Measurements from ENCODE around the gene ZFAND2A. TPM values are rescaled to one million over a fixed set of nuclear protein-coding genes. Genes with fewer than 3 reads are reported as not detected.

Gene ZFAND2A
- total RNA-seq, 2 experiments from 2014 or later, result 92.3 to 92.5 TPM

DNA sequence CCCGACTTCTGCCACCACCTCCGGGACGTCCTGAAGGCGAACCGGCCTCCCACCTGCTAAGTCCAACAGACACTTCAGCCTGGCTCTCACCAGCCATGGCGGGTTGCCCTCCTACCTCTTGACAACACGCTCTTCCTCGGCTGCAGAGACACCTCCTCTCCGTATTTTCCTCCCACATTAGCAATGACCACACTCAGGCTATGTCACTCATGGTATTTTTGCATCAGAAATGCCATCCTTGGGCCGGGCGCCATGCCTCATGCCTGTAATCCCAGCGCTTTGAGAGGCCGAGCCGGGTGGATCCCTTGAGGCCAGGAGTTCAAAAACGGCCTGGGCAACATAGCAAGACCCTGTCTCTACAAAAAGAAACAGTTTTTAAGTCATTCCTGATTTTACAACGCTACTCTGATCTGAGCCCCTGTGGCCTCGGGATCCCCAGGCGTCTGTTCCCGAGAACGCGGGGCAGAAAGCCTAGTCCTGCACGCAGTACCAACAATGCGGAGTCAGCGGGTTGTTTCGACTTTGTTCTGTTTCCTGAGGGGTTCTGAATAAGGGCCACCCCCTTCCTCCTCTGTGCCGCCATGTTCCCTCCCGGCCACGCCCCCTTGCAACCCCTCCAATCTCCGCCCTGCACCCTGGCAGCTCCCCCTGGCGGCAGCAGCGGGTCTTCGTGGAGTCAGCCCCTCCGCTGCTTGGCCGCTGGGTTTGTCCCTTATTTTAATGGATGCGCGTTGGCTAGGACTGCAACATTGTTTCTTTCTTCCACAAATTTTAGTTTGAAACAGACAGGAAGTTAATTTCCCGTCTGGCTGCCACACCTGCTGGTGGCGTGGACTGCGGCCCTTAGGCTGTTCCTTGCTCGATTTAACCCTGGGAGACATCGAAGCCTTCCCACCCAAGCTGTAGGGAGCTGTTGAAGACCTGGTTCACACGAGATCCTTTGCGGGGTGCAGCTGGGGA is 9.7 kb upstream of the ZFAND2A start:
- POLR2A ChIA-PET, result interaction anchor here (0.7 to 2.6 kb wide), 3 partner anchors 9 to 943 kb away, joined by 3 to 19 read pairs (median 8); partner anchors contain the start of gene ZFAND2A
- peak overlapping the region; percentile 85 for H3K27ac Mint-ChIP-seq

GRCh38 chr7:1168422-1168821 is 8.4 kb upstream of the ZFAND2A start:
- ChIA-PET POLR2A (interaction anchor here (2.6 kb wide), 1 partner anchor 8 kb away, joined by 19 read pairs; the partner anchor contains the start of gene ZFAND2A), CTCF (interaction anchor here (1.0 kb wide), 1 partner anchor 9 kb away, joined by 3 read pairs; no protein-coding TSS in a partner anchor)
- no peaks in the 10 kb centered on the region for H3K36me3 ChIP-seq (ENCODE audit: insufficient read depth, low read length)
- no peak for ATAC-seq (ENCODE audit: poor library complexity)
- H3K4me3 Mint-ChIP-seq, result no peak overlapping the region
- intact Hi-C loops (cut with DNase I, micrococcal nuclease), result no loop called here
- no peak overlapping the region for H3K4me3 ChIP-seq (ENCODE audit: low read length)
- no peaks in the 10 kb centered on the region for H3K27me3 ChIP-seq (ENCODE audit: control insufficient read depth in 1 of 2, insufficient read depth in 2 of 2, low read length in 2 of 2)
- DNase-seq, result no peak
- H3K4me1 Mint-ChIP-seq (ENCODE audit: low read depth), result peaks cover 11% of the 10 kb centered on the region
- no peak for TF ChIP-seq CTCF (IDR thresholded peaks at IDR 0.05)
- peaks cover 18% of the 10 kb centered on the region for H3K4me1 ChIP-seq (ENCODE audit: insufficient read depth, low read length)
- H3K9me3 Mint-ChIP-seq, result no peaks in the 10 kb centered on the region
- no peak overlapping the region for H3K27ac ChIP-seq (ENCODE audit: low read depth in 1 of 2, low read length in 2 of 2)
- H3K27me3 Mint-ChIP-seq, result no peaks in the 10 kb centered on the region
- no peak overlapping the region for H3K27ac Mint-ChIP-seq
- no peaks in the 10 kb centered on the region for H3K36me3 Mint-ChIP-seq (ENCODE audit: low read depth)
- H3K9me3 ChIP-seq (ENCODE audit: control insufficient read depth in 1 of 2, insufficient read depth in 1 of 2, low read length in 2 of 2), result no peaks in the 10 kb centered on the region

More for the DNA sequence above, 9.7 kb upstream of the ZFAND2A start:
- H3K9me3 ChIP-seq (ENCODE audit: control insufficient read depth in 1 of 2, insufficient read depth in 1 of 2, low read length in 2 of 2), result no peaks in the 10 kb centered on the region
- Mint-ChIP-seq H3K9me3 (no peaks in the 10 kb centered on the region), H3K4me3 (peak overlapping the region; percentile 87), H3K27me3 (no peaks in the 10 kb centered on the region), H3K36me3 (ENCODE audit: low read depth) (no peaks in the 10 kb centered on the region), H3K4me1 (ENCODE audit: low read depth) (peaks cover 11% of the 10 kb centered on the region)
- intact Hi-C loops (cut with DNase I, micrococcal nuclease), result loop anchor here (1.0 to 5.0 kb wide), 3 partner anchors 9 to 176 kb away; partner anchors contain the start of gene ZFAND2A (in 2 of the 2)
- H3K4me1 ChIP-seq (ENCODE audit: insufficient read depth, low read length), result peaks cover 18% of the 10 kb centered on the region
- no peak overlapping the region for H3K27ac ChIP-seq (ENCODE audit: low read depth in 1 of 2, low read length in 2 of 2)
- no peaks in the 10 kb centered on the region for H3K27me3 ChIP-seq (ENCODE audit: control insufficient read depth in 1 of 2, insufficient read depth in 2 of 2, low read length in 2 of 2)
- DNase-seq, result peak; percentile 52 to 96 (median 91)
- peak overlapping the region; percentile 39 for H3K4me3 ChIP-seq (ENCODE audit: low read length)
- no peaks in the 10 kb centered on the region for H3K36me3 ChIP-seq (ENCODE audit: insufficient read depth, low read length)
- CTCF ChIA-PET, result interaction anchor here (0.5 to 1.5 kb wide), 11 partner anchors 7 to 177 kb away, joined by 3 to 7 read pairs (median 3); partner anchors contain the start of gene ZFAND2A
- peak; percentile 100 for ATAC-seq (ENCODE audit: poor library complexity)
- TF ChIP-seq CTCF (IDR thresholded peaks at IDR 0.05), result peak; percentile 91

DNA sequence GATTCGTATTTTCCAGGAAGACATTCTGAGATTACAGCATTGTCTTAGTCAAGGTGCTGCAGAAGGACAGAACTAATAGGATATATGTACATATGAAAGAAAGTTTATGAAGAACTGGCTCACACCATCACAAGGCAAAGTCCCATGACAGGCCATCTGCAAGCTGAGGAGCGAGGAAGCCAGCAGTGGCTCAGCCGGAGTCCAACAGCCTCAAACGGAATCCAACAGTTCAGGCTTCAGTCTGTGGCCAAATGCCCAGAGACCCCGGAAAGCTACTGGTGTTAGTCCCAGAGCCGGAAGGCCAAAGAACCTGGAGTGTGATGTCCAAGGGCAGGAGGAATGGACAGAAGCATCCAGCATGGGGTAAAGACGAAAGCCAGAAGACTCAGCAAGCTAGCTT is 4.4 kb upstream of the ZFAND2A start:
- Mint-ChIP-seq H3K36me3 (ENCODE audit: low read depth) (peaks cover 7% of the 10 kb centered on the region), H3K4me1 (ENCODE audit: low read depth) (peaks cover 12% of the 10 kb centered on the region), H3K9me3 (no peaks in the 10 kb centered on the region), H3K27me3 (no peaks in the 10 kb centered on the region), H3K27ac (no peak overlapping the region), H3K4me3 (peak overlapping the region; percentile 48)
- no peak for TF ChIP-seq CTCF (IDR thresholded peaks at IDR 0.05)
- ChIA-PET CTCF (no interaction called here), POLR2A (no interaction called here)
- DNase-seq, result no peak
- Histone ChIP-seq H3K36me3 (ENCODE audit: insufficient read depth, low read length) (no peaks in the 10 kb centered on the region), H3K4me1 (ENCODE audit: insufficient read depth, low read length) (peaks cover 11% of the 10 kb centered on the region), H3K4me3 (ENCODE audit: low read length) (no peak overlapping the region), H3K9me3 (ENCODE audit: control insufficient read depth in 1 of 2, insufficient read depth in 1 of 2, low read length in 2 of 2) (no peaks in the 10 kb centered on the region), H3K27me3 (ENCODE audit: control insufficient read depth in 1 of 2, insufficient read depth in 2 of 2, low read length in 2 of 2) (no peaks in the 10 kb centered on the region), H3K27ac (ENCODE audit: low read depth in 1 of 2, low read length in 2 of 2) (no peak overlapping the region)
- ATAC-seq (ENCODE audit: poor library complexity), result no peak
- intact Hi-C loops (cut with DNase I, micrococcal nuclease), result no loop called here

All from CD4-positive, alpha-beta T cell (primary cell).